GM20000 (cell line): ENCODE measurements around the gene RPUSD1.

Experiments used
- DNase-seq: peaks from one replicate; pipeline ENCODE4 v3.0.0; 2012; ENCODE audit warnings: low spot score
- TF ChIP-seq, protein P1 (sequence below): IDR thresholded peaks from 2 replicates; pipeline ENCODE4 v1.5.1; 2012; ENCODE audit warnings: mild to moderate bottlenecking, control low read depth; ENCODE audit errors: extremely low read depth, missing control alignments

RPUSD1 gene

DNA sequence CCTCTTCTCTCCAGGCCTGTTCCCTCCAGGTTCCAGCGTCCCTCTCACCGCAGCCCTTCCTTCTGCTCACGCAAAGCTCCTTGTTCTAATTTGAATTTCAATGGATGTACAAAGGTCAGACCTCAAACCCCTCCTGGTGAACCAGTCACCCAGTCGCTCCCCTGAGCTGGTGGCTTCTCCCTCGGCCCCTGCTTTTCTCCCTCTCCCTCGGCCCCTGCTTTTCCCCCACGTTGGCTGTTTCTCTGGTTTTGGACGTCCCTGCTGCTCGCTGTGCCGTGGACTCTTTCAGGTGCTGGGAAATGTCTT lies 36.2 kb downstream of the RPUSD1 start:
- TF ChIP-seq, protein P1, sequence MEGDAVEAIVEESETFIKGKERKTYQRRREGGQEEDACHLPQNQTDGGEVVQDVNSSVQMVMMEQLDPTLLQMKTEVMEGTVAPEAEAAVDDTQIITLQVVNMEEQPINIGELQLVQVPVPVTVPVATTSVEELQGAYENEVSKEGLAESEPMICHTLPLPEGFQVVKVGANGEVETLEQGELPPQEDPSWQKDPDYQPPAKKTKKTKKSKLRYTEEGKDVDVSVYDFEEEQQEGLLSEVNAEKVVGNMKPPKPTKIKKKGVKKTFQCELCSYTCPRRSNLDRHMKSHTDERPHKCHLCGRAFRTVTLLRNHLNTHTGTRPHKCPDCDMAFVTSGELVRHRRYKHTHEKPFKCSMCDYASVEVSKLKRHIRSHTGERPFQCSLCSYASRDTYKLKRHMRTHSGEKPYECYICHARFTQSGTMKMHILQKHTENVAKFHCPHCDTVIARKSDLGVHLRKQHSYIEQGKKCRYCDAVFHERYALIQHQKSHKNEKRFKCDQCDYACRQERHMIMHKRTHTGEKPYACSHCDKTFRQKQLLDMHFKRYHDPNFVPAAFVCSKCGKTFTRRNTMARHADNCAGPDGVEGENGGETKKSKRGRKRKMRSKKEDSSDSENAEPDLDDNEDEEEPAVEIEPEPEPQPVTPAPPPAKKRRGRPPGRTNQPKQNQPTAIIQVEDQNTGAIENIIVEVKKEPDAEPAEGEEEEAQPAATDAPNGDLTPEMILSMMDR, result no peak
- no peak for DNase-seq

DNA sequence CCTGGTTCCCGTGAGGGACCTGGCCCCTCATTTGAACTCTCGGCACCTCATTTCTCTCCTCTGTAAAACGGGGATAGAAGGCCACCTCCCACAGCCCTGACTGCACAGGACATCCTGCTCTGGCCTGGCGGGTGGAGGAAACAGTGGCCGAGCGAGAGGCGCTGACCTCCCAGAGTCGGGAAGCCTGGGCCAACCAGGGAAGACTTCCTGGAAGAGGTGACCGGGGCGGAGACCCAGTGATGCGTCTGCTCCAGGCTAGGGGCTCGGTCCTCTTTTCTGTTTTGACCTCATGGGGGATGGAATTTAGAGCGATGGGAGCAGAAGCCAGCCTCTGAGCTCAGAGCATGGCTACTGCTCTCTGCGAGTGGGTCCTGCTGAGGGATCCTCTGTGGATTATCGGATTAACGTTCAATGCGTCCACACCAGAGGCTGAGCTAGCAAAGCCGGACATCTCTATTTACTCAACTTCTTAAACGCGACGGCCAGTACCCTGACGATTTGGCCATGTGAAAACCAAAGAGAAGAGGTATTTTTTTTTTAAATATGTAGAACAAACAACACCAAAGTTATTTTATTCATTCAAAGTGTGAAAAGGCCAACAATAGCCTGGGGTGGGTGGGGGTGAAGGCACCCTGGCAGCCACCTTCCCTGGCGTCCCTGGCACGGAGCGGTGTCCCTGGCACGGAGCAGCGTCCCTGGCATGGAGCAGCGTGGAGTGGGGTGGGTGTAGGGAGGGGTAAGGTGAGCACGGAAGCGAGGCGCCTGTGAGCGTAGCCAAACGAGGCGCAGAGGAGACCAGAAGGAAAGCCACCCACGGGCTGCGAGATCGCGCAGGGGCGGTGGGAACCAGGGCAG lies 36.8 kb downstream of the RPUSD1 start:
- TF ChIP-seq, protein P1, result no peak

DNA sequence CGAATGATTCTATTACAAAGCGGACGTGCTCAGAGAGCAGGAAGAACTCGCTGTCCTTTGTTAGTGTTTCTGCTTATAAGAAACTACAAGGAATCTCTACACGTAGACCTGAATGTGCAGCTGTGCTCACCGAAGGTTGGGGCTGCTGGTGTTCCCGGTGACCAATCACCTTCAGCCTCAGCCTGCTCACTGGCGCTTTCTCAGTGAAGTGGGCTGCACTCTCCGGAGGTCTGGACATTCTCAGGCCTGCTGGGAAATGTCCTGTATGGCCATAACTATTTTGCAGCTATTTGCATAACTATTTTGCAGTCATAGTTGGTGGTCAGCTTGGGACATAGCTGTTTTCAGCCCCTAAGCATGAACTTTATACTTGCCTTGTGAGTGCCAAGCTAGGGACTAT lies 37.7 kb downstream of the RPUSD1 start:
- TF ChIP-seq, protein P1, result no peak

More for the DNA sequence above, 36.8 kb downstream of the RPUSD1 start:
- DNase-seq, result no peak

DNA sequence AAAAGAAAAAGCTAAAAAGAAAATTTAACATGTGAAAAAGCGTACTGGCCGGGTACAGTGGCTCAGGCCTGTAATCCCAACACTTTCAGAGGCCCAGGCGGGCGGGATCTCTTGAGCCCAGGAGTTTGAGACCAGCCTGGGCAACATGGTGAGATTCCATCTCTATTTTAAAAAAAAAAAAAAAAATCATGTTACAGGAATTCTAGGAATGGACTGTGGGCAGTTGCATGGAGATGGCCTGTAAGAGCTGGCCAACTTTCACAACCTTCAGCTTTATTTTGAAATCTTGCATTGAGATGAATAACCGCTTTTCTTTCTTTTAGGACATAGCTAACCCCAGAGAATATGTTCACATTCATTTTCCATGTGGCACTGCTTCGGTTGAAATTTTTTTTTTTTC lies 39.2 kb downstream of the RPUSD1 start:
- DNase-seq, result no peak
- TF ChIP-seq, protein P1, result no peak

More for the DNA sequence above, 37.7 kb downstream of the RPUSD1 start:
- DNase-seq, result no peak

DNA sequence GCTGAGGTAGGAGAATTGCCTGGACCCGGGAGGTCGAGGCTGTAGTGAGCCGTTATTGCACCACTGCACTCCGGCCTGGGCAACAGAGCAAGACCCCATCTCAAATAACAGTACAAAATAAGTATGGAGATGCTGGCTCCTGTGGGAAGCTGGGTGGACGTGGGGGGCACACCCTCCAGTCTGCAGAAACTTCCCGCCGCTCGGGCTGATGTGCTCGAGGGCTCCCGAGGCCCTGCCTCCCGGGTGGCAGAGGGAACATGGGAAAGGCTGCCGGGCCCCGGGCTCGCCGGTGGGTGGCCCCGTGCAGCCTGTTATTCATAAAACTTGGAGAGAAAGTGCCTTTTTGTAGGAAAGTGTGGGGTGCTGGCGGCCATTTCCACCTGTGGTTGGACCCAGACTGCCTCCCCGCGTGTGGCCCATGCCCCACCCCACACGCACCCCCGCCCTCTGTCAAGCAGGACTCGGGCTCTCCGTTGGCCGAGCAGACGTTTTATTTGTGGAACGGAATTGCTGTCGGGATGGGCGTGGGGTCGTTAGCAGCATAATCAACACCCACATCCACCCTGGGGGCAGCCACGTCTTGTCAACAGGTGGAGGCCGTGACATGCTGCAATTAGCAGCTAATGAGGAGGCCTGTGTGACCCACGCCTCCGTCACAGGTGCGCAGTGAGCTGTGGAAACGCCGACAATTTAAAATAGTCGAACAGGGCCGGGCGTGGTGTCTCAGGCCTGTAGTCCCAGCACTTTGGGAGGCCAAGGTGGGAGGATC lies 40.0 kb downstream of the RPUSD1 start:
- TF ChIP-seq, protein P1, result no peak
- no peak for DNase-seq

DNA sequence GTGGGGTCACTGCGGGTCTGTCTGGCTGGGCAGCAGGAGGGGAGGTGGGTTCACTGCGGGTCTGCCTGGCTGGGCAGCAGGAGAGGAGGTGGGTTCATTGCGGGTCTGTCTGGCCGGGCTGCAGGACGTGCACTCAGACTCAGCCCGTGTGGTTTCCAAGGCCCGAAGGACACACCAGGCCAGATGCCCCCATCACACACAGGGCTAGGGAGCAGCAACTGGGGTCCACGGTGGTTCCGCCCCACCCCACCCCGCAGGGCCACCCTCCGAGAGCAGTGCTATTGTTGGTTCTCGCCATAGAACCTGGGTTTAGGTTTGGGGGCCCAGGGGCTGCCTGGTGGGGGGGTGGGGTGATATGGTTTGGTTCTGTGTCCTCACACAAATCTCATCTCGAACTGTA lies 41.5 kb downstream of the RPUSD1 start:
- DNase-seq, result no peak
- TF ChIP-seq, protein P1, result no peak

DNA sequence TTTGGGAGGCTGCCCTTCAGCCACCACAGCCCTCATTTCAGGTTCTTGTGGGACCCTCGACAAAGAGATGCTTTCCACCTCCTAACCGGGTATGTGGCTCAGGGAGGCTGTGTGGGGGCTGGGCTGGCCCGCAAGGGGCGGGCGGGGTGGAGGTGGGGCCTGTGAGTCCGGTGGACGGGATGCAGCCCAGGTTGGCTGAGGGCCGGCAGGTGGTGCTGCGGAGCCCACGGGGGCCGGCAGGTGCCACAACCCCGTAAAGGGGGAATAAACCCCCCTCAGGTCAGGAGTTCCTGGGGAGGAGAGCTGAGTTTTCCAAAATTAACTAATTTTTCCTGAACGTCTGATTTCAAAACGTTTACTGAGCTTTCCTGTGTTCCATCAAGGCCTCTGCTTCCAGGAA lies 42.4 kb downstream of the RPUSD1 start:
- peak; percentile 75 for DNase-seq
- TF ChIP-seq, protein P1, result peak; percentile 24
